Muscle of back (tissue), 11 donors: ENCODE measurements around the gene RAPGEF1. TPM values are rescaled to one million over a fixed set of nuclear protein-coding genes. Genes with fewer than 3 reads are reported as not detected.

ENCODE experiments used
- DNase-seq, 3 donors: peaks; one replicate each; pipeline versions ENCODE4 v3.0.0 to v3.0.0-alpha.2; 2013
- polyA plus RNA-seq, 10 donors: library from polyadenylated mRNA; unstranded; fragments of 120-200 nt; gene quantifications; one replicate each; pipeline ENCODE4 v1.2.1, GENCODE V29; 2013; ENCODE audit not compliant: insufficient read length in 10 of 10

RAPGEF1 gene
- polyA plus RNA-seq, 10 donors: 72.1 to 97.6 (median 81.1) TPM

GRCh38 chr9:131610231-131610761 is 129.6 kb downstream of the RAPGEF1 start:
- peak; percentile 79 to 95 (median 88) for DNase-seq

- peak; percentile 77 to 91 (median 83) for DNase-seq
Observed at GRCh38 chr9:131609099-131609830, 130.6 kb downstream of the RAPGEF1 start.

DNA sequence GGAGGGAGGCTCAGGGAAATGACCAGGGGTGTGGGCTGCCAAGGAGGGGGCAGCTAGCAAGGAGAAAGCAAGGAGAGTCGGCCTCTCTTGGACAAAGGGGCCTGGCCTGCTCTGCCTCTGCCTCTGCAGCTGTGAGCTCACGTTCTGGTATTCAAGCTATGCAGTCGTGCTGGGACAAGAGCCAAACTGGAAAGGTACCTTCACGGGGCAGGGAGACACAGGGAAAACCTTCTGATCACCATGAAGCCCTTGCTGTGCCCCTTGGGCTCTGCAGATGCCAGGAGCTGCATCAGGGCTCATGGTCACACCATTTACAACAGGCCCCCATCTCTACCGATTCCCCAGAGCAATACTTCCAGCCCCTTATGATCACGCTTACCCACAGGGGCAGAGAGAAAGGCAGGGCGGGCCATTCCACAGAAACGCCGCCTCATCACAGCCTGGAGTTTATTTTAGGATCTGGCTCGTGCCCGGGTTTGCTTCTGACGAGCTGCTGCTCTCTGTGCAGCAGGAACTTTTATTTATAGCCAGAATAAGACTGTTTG is 131.3 kb downstream of the RAPGEF1 start:
- DNase-seq: peak; percentile 88 to 94 (median 92)

- DNase-seq: no peak
Observed at GRCh38 chr9:131607591-131607990, 132.3 kb downstream of the RAPGEF1 start.

DNA sequence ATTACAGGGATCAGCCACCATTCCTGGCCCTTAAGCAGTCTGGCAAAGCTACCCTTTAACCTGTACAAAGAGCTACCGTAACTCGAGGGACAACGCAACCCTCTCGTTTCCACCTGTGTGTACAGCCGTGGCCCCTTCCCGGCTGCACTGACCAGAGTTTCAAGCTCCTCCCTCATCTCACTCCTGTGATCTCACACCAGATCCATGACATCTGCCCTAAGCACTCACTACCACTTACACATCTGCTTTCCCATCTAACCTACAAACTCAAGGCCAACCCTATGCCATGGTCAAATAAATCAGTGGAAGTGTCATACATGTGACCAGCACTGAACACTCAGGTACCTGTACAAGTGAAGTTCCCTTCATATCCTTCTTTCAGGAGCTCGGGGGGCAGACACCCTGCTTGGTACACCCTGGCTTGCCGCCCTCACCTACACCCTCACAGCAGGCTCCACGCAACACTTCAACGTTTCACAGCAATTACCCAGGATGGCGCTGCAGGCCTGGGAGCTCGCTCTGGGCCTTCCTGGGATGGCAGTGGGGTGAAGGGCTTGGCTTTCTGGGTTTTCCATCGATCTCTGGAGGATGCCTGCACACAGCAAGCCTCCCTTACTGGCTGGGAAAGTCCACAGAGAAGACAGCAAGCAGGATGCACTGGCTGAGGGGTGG is 132.8 kb downstream of the RAPGEF1 start:
- DNase-seq: no peak

GRCh38 chr9:131605770-131606590 is 133.9 kb downstream of the RAPGEF1 start:
- no peak for DNase-seq

DNA sequence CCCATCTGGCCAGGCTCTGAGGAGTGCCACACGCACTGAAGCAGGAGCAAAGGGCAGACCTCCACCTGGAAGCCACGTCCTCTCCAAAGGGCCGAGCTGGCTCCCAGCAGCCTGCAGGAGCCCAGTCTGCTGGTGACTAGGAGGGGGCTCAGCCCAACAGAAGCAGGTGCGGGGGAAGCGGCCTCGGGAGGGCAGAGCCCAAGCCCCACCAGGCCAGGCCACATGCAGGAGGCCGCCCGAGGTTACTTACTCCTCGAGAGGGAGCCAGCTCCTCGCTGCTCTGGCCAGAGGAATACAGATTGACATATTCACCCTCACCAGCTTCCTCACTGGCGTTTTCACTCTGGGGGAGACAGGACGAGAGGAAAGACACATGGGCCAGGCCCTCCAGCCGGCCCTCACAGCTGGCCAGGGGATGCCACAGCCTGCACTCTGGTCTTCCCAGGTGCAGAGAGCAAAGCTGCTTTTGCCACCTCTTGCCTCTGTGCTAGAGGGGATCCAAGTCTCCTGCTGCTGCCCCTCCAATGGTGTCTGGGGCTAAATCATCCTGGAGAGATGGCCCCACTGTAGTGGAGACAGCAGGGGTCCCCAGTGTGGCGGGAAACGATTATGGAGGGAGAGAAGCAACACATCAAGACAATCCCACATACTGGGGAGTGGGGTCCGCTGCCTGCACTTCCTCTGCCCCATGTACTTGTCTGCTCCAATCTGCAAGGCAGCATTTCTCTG is 136.0 kb downstream of the RAPGEF1 start:
- no peak for DNase-seq

DNA sequence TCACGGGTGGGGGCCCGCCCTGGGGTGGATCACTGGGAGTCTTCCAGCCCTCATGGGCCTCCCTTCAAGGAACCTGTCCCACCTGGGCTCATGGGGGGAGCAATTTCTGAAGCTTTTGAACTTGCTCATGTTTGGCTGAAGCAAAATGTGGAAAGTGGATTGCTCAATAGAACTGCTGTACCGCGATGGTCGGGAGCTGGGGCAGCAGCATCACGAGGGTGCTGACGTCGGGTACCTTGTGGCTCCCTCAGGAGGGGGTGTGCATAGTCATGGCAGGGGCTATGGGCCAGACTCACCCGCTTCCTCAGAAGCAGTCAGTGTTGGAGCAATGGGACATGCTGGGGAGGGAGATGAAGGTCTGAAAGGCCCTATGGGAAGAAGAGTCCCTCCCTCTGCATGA is 136.7 kb downstream of the RAPGEF1 start:
- no peak for DNase-seq

- no peak for DNase-seq
Observed at GRCh38 chr9:131601683-131602181, 138.1 kb downstream of the RAPGEF1 start.

DNA sequence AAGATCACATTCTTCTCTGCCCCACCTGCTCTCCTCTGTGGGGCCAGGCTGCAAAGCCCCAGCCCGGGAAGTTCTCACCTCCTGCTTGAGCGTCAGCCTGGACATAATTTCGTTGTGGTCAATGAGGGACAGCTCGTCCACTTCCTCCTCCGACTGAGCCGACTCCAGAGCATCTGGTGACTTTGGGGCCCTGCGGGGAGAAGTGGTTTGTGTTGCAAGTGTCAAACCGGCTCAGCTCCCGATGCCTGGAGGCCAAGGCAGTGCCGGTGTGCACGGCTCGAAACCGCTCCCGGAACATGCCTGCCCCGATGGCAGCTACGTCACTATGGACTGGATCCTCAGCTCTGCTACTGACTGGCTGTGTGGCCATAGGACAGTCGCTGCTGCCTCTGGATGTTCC is 141.8 kb downstream of the RAPGEF1 start:
- peak in 1 of 3 donors; percentile 45 for DNase-seq

- no peak for DNase-seq
Observed at GRCh38 chr9:131597246-131597645, 142.6 kb downstream of the RAPGEF1 start.

DNA sequence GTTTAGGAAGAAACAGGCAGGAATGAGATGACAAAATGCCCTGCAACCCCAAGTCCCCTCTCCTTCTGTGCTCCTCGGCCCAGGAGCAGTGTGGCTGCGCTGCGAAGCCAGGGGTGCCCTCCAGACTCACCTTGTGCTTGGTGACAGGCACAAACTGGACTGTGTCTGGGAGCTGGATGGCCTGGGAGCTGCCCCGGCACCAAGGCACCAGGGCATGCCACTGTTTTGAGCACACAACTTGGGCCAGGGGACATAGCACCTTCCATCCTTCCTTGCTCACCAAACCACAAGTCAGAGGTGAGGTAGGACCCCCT is 143.5 kb downstream of the RAPGEF1 start:
- no peak for DNase-seq

- no peak for DNase-seq
Observed at GRCh38 chr9:131595696-131596429, 144.0 kb downstream of the RAPGEF1 start.

DNA sequence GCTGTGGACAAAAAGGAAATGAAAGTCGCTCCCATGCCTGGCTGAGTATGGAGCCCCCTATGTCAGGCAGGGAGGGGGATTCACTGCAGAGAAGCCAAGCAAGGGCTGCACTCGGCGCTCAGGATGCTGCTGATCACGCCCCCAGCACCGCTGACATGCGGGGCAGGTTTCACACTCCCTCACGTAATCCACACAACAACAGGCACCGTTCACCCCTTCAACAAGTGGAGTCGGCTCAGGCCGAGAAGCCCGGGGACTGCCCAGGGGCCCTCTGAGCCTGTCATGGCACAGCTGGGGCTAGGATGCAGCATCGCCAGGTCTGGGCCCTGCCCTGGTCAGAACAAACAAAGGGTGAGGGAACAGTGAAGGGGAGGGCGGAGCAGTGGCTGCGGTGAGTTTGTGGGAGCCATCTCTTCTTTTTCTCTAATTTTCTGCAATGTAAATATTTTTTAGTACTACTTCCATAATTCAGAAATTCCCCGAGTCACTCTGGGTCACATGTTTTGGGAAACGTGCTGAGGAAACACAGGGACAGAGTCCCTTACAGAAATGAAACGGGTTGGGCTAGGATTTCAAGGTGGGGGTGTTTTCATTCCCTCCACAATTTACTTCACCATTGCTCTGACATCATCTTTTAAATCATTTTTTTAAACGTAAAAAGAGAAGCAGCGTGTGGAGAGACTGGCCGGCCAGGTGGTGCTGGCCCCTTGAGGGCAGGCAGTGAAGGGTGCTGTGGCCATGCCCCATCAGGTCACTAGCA is 144.8 kb downstream of the RAPGEF1 start:
- no peak for DNase-seq

DNA sequence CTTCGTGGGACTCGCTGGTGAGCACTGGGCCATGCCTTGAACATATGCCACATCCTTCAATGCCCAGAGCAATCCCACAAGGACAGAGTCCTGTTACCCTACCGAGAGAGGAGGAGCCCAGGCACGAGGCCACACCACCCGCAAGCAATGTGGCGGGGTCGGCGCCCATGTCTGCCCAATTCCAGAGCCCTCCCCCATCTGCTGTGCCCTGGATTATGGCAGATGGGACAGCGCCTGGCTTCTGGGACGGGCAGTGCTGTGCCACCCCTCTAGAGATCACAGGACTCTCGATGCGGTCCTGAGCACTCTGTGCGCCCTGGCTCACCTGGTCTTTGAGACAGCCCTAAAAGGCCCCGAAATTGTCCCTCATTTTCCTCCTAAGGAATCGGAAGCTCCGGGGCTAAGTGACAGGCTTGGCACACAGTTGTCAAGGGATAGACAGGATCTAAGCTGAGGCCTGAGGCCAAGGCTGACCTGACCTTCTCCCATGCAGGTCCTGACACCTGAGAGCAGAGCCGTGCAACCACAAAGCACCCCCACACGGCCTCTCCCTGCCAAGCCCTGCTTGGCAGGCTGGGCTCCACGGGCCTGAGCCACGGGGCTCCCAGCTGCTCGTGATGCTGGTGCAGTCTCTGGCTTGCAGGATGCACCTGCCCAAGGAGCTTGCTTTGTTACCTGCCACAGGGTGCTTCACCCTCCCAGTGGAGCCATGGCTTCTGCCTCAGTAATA is 145.8 kb downstream of the RAPGEF1 start:
- DNase-seq: no peak

DNA sequence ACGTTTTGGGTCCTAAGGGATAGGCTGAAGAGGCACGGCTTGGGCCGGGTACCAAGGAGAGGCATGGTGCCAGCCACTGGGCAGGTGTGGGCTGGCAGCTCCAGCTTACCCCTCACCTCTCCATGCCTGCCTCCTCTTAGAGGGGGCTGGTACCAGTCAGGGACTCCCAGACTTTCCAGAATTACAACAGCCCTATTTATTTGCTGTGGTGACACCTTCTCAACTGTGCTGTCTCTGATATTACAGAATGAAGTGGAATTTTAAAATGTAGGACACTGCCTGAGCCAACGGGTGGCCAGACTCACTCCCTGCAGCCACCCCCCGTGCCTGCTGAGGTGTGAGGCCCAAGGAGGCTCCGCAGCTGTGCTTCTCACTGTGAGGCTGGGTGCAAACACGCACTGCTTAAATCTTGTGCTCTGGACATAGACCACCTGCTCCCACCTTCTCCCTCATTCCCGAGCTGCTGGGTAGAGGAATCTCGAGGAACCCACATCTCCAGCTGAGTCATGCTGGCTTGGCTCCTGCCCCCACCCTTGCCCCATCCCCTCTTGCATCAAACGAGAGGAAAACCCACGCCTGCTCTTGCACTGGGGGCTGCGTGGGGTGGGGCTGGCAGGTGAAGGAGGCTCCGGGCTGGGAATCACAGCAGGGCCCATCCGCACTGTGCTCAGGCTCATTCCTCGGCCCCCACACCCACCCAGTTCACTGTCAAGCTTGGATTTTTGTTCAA is 146.6 kb downstream of the RAPGEF1 start:
- no peak for DNase-seq

- no peak for DNase-seq
Observed at GRCh38 chr9:131591845-131592208, 148.0 kb downstream of the RAPGEF1 start.
